ENCODE data around the gene PIEZO1. TPM values are rescaled to one million over a fixed set of nuclear protein-coding genes. Genes with fewer than 3 reads are reported as not detected.

The PIEZO1 gene
- total and polyA plus RNA-seq, 2 donors (not counting 1 experiment from before 2014, with no cell fraction given): 108 to 331 TPM

DNA sequence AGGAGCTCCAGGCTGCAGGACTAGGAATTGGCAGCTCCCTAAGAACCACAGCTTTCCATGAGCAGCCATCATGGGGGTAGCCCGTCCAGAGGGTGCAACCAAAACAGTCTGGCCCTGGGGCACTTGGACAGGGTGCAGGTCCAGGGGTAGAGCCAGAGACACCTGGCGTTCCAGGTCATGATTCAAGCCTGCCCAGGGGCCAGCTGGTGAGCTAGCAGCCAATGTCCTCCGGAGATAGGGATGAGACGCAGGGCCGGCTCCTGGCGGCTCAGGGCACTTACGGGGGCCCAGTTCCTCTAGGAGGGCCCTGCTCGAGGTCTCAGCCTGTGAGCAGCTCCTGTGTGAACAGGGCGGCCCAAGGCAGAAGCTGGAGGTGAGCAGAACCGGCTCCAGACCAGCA is 22.1 kb downstream of the PIEZO1 start:
- Histone ChIP-seq H4K20me1 (ENCODE audit: control insufficient read depth, insufficient read depth, low read length, poor library complexity, severe bottlenecking) (peaks cover 95% of the 10 kb centered on the region), H3K36me3 (replicated peaks in 1 of 2; ENCODE audit: control extremely low read depth in 1 of 2, control insufficient read depth in 1 of 2, extremely low read depth in 1 of 2, insufficient read depth in 2 of 2, low read length in 1 of 2) (peaks cover 0 to 9% of the 10 kb centered on the region in 2 experiments), H3K4me2 (replicated peaks; ENCODE audit: low read depth, low read length, poor library complexity, severe bottlenecking) (no peak overlapping the region), H3K27ac (ENCODE audit: low read length in 2 of 2) (no peak overlapping the region), H3K79me2 (ENCODE audit: control insufficient read depth, insufficient read depth, low read length) (peaks cover 98% of the 10 kb centered on the region), H2AFZ (ENCODE audit: insufficient read depth, low read depth, low read length, poor library complexity, severe bottlenecking) (no peak overlapping the region), H3K9ac (ENCODE audit: low read length) (no peak overlapping the region), H3K4me3 (ENCODE audit: control extremely low read depth in 1 of 5, extremely low read depth in 1 of 5, insufficient read depth in 1 of 5, low read depth in 2 of 5, low read length in 4 of 5) (no peak overlapping the region), H3K9me3 (ENCODE audit: control extremely low read depth in 1 of 3, control insufficient read depth in 2 of 3, insufficient read depth in 1 of 3, low read length in 2 of 3) (peaks cover 0 to 17% (median 0%) of the 10 kb centered on the region in 3 donors), H3K27me3 (replicated peaks in 1 of 4; ENCODE audit: control extremely low read depth in 1 of 4, control insufficient read depth in 3 of 4, insufficient read depth in 4 of 4, low read length in 3 of 4) (no peaks in the 10 kb centered on the region), H3K4me1 (ENCODE audit: control insufficient read depth in 2 of 2, insufficient read depth in 2 of 2, low read length in 2 of 2) (peaks cover 22 to 30% of the 10 kb centered on the region in 2 donors)
- ATAC-seq (ENCODE audit: low read depth): no peak
- ChIA-PET POLR2A (no interaction called here), CTCF (interaction anchor here (1.1 to 1.5 kb wide), 3 partner anchors 24 to 83 kb away, joined by 3 to 5 read pairs (median 4); no protein-coding TSS in a partner anchor)
- intact Hi-C loops (cut with micrococcal nuclease): no loop called here
- Mint-ChIP-seq H3K4me3 (no peak overlapping the region), H3K9me3 (ENCODE audit: insufficient read depth) (no peaks in the 10 kb centered on the region), H3K27me3 (no peaks in the 10 kb centered on the region), H3K27ac (no peak overlapping the region), H3K4me1 (peaks cover 45% of the 10 kb centered on the region)
- 94% methylated on average over 10 of the region's 10 CpGs for WGBS (ENCODE audit: insufficient coverage)
- no peak for DNase-seq
- TF ChIP-seq EZH2 (IDR thresholded peaks at IDR 0.05; ENCODE audit: borderline replicate concordance, insufficient read depth, low read depth, low read length, poor library complexity, severe bottlenecking): no peak
- TF ChIP-seq, protein P1, sequence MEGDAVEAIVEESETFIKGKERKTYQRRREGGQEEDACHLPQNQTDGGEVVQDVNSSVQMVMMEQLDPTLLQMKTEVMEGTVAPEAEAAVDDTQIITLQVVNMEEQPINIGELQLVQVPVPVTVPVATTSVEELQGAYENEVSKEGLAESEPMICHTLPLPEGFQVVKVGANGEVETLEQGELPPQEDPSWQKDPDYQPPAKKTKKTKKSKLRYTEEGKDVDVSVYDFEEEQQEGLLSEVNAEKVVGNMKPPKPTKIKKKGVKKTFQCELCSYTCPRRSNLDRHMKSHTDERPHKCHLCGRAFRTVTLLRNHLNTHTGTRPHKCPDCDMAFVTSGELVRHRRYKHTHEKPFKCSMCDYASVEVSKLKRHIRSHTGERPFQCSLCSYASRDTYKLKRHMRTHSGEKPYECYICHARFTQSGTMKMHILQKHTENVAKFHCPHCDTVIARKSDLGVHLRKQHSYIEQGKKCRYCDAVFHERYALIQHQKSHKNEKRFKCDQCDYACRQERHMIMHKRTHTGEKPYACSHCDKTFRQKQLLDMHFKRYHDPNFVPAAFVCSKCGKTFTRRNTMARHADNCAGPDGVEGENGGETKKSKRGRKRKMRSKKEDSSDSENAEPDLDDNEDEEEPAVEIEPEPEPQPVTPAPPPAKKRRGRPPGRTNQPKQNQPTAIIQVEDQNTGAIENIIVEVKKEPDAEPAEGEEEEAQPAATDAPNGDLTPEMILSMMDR (IDR thresholded peaks at IDR 0.05): no peak

DNA sequence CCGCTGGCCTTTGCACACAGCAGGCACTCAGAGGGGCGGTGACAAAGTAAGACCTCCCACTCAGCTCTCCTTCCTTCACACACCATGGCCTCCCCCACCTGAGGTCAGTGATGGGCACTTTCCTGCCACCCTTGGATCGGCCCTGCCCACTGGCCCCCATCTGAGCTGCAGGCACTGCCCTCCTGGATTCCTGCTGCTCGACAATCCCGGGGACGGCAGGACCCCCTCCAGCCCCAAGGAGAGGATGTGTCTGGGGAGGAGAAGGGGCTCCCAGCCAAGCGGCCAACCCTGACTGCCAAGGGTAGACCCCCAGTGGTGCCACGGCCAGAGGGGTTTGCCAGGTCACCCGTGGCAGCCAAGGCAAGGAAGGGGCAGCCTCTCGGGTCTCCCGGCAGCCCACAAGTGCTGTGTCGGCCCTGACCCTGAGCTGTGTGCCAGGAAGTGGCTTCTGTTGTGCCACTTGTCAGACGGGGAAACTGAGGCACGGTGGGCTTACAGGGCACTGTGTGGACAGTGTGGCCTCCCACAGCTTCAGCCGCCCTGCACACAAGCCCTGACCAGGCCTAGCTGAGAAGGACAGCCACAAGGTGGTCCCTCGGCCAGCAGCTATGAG is 22.7 kb downstream of the PIEZO1 start:
- Mint-ChIP-seq H3K4me3 (no peak overlapping the region), H3K9me3 (ENCODE audit: insufficient read depth) (no peaks in the 10 kb centered on the region), H3K27me3 (no peaks in the 10 kb centered on the region), H3K27ac (no peak overlapping the region), H3K4me1 (peaks cover 41% of the 10 kb centered on the region)
- Histone ChIP-seq H2AFZ (ENCODE audit: insufficient read depth, low read depth, low read length, poor library complexity, severe bottlenecking) (no peak overlapping the region), H3K9ac (ENCODE audit: low read length) (no peak overlapping the region), H3K79me2 (ENCODE audit: control insufficient read depth, insufficient read depth, low read length) (peaks cover 98% of the 10 kb centered on the region), H4K20me1 (ENCODE audit: control insufficient read depth, insufficient read depth, low read length, poor library complexity, severe bottlenecking) (peaks cover 95% of the 10 kb centered on the region), H3K4me2 (replicated peaks; ENCODE audit: low read depth, low read length, poor library complexity, severe bottlenecking) (no peak overlapping the region), H3K27ac (ENCODE audit: low read length in 2 of 2) (no peak overlapping the region), H3K4me3 (ENCODE audit: control extremely low read depth in 1 of 5, extremely low read depth in 1 of 5, insufficient read depth in 1 of 5, low read depth in 2 of 5, low read length in 4 of 5) (no peak overlapping the region), H3K4me1 (ENCODE audit: control insufficient read depth in 2 of 2, insufficient read depth in 2 of 2, low read length in 2 of 2) (peaks cover 16 to 24% of the 10 kb centered on the region in 2 donors), H3K36me3 (replicated peaks in 1 of 2; ENCODE audit: control extremely low read depth in 1 of 2, control insufficient read depth in 1 of 2, extremely low read depth in 1 of 2, insufficient read depth in 2 of 2, low read length in 1 of 2) (peaks cover 0 to 9% of the 10 kb centered on the region in 2 experiments), H3K27me3 (replicated peaks in 1 of 4; ENCODE audit: control extremely low read depth in 1 of 4, control insufficient read depth in 3 of 4, insufficient read depth in 4 of 4, low read length in 3 of 4) (no peaks in the 10 kb centered on the region), H3K9me3 (ENCODE audit: control extremely low read depth in 1 of 3, control insufficient read depth in 2 of 3, insufficient read depth in 1 of 3, low read length in 2 of 3) (peaks cover 0 to 17% (median 0%) of the 10 kb centered on the region in 3 donors)
- ChIA-PET CTCF (interaction anchor here (1.1 to 1.5 kb wide), 3 partner anchors 25 to 82 kb away, joined by 3 to 5 read pairs (median 4); no protein-coding TSS in a partner anchor), POLR2A (no interaction called here)
- no peak for ATAC-seq (ENCODE audit: low read depth)
- 89% methylated on average over 15 of the region's 16 CpGs for WGBS (ENCODE audit: insufficient coverage)
- no peak for DNase-seq
- TF ChIP-seq, protein P1 (IDR thresholded peaks at IDR 0.05): no peak
- no peak for TF ChIP-seq EZH2 (IDR thresholded peaks at IDR 0.05; ENCODE audit: borderline replicate concordance, insufficient read depth, low read depth, low read length, poor library complexity, severe bottlenecking)
- intact Hi-C loops (cut with micrococcal nuclease): no loop called here

Data from B cell (primary cell).